ENCODE data around the gene MOB2. TPM values are rescaled to one million over a fixed set of nuclear protein-coding genes. Genes with fewer than 3 reads are reported as not detected.
"Not testable (repeated sequence)": the region's sequence is repeated elsewhere in the genome, so short reads cannot be mapped to it uniquely, and the experiment has no call there.

The MOB2 gene
- total RNA-seq, 1 donor: 54.9 TPM

GRCh38 chr11:1519028-1520010 lies 32.7 kb upstream of the MOB2 start:
- DNase-seq (ENCODE audit: low read depth in 2 of 3, low spot score in 2 of 3): no peak

GRCh38 chr11:1518301-1518700 lies 31.7 kb upstream of the MOB2 start:
- DNase-seq (ENCODE audit: low read depth in 2 of 3, low spot score in 2 of 3): no peak

GRCh38 chr11:1517117-1518005 lies 30.8 kb upstream of the MOB2 start:
- DNase-seq (ENCODE audit: low read depth in 2 of 3, low spot score in 2 of 3): no peak

GRCh38 chr11:1516273-1517067 lies 29.9 kb upstream of the MOB2 start:
- no peak for DNase-seq (ENCODE audit: low read depth in 2 of 3, low spot score in 2 of 3)

- DNase-seq (ENCODE audit: low read depth in 2 of 3, low spot score in 2 of 3): peak; percentile 47 to 66 (median 61)
Measured at GRCh38 chr11:1515082-1516060, 28.8 kb upstream of the MOB2 start.

- DNase-seq (ENCODE audit: low read depth in 2 of 3, low spot score in 2 of 3): no peak
Measured at GRCh38 chr11:1514336-1515061, 27.9 kb upstream of the MOB2 start.

- DNase-seq (ENCODE audit: low read depth in 2 of 3, low spot score in 2 of 3): no peak
Measured at GRCh38 chr11:1513326-1514296, 27.0 kb upstream of the MOB2 start.

- DNase-seq (ENCODE audit: low read depth in 2 of 3, low spot score in 2 of 3): peak in 1 of 3 donors; percentile 29
Measured at GRCh38 chr11:1512531-1513258, 26.1 kb upstream of the MOB2 start.

GRCh38 chr11:1511937-1512496 lies 25.4 kb upstream of the MOB2 start:
- DNase-seq (ENCODE audit: low read depth in 2 of 3, low spot score in 2 of 3): no peak

- DNase-seq (ENCODE audit: low read depth in 2 of 3, low spot score in 2 of 3): no peak
Measured at GRCh38 chr11:1510928-1511327, 24.3 kb upstream of the MOB2 start.

GRCh38 chr11:1510351-1510750 lies 23.8 kb upstream of the MOB2 start:
- DNase-seq (ENCODE audit: low read depth in 2 of 3, low spot score in 2 of 3): not testable (repeated sequence)

- no peak for DNase-seq (ENCODE audit: low read depth in 2 of 3, low spot score in 2 of 3)
Measured at GRCh38 chr11:1509626-1510255, 23.2 kb upstream of the MOB2 start.

GRCh38 chr11:1508986-1509385 lies 22.4 kb upstream of the MOB2 start:
- DNase-seq (ENCODE audit: low read depth in 2 of 3, low spot score in 2 of 3): no peak

GRCh38 chr11:1508491-1508891 lies 21.9 kb upstream of the MOB2 start:
- no peak for DNase-seq (ENCODE audit: low read depth in 2 of 3, low spot score in 2 of 3)

- DNase-seq (ENCODE audit: low read depth in 2 of 3, low spot score in 2 of 3): no peak
Measured at GRCh38 chr11:1507381-1508140, 21.0 kb upstream of the MOB2 start.
